ENCODE measurements around the gene SNX19. TPM values are rescaled to one million over a fixed set of nuclear protein-coding genes. Genes with fewer than 3 reads are reported as not detected.

The SNX19 gene
- total and polyA plus RNA-seq, 9 donors: 19.3 to 77.4 (median 45.0) TPM

- Histone ChIP-seq H3K4me3 (no peak overlapping the region), H3K9me3 (no peaks in the 10 kb centered on the region), H3K4me1 (ENCODE audit: insufficient read depth) (no peaks in the 10 kb centered on the region), H3K36me3 (no peaks in the 10 kb centered on the region), H3K27me3 (no peaks in the 10 kb centered on the region), H3K27ac (no peak overlapping the region)
- intact Hi-C loops (cut with DNase I): no loop called here
- no peak for DNase-seq
- no peak for TF ChIP-seq CTCF (IDR thresholded peaks at IDR 0.05)
- no peak for TF ChIP-seq POLR2A (IDR thresholded peaks at IDR 0.05)
These were observed 9.1 kb downstream of the SNX19 start for GRCh38 chr11:130907229-130907628.

GRCh38 chr11:130906616-130907015 is 9.7 kb downstream of the SNX19 start:
- H3K36me3 ChIP-seq: no peaks in the 10 kb centered on the region
- H3K4me3 ChIP-seq: no peak overlapping the region
- DNase-seq: no peak
- no peaks in the 10 kb centered on the region for H3K27me3 ChIP-seq
- H3K27ac ChIP-seq: no peak overlapping the region
- H3K9me3 ChIP-seq: no peaks in the 10 kb centered on the region
- no peak for TF ChIP-seq EP300 (IDR thresholded peaks at IDR 0.05)
- TF ChIP-seq POLR2A (IDR thresholded peaks at IDR 0.05): no peak
- no peak for TF ChIP-seq CTCF (IDR thresholded peaks at IDR 0.05)
- no peaks in the 10 kb centered on the region for H3K4me1 ChIP-seq (ENCODE audit: insufficient read depth)
- intact Hi-C loops (cut with DNase I): no loop called here
- 92 to 98% (median 93%) methylated on average over 2 of the region's 2 CpGs for WGBS, 3 donors

GRCh38 chr11:130905512-130905911 is 10.8 kb downstream of the SNX19 start:
- no peak for TF ChIP-seq POLR2A (IDR thresholded peaks at IDR 0.05)
- no peak for TF ChIP-seq EP300 (IDR thresholded peaks at IDR 0.05)
- no peak for TF ChIP-seq CTCF (IDR thresholded peaks at IDR 0.05)
- no peak for DNase-seq
- Histone ChIP-seq H3K27ac (no peak overlapping the region), H3K9me3 (no peaks in the 10 kb centered on the region), H3K36me3 (no peaks in the 10 kb centered on the region), H3K4me1 (ENCODE audit: insufficient read depth) (no peaks in the 10 kb centered on the region), H3K27me3 (no peaks in the 10 kb centered on the region), H3K4me3 (no peak overlapping the region)
- WGBS, 3 donors: 89 to 95% (median 93%) methylated on average over 3 of the region's 3 CpGs
- intact Hi-C loops (cut with DNase I): no loop called here

- DNase-seq: no peak
- TF ChIP-seq POLR2A (IDR thresholded peaks at IDR 0.05): no peak
- peak in 1 of 3 donors; percentile 13 for TF ChIP-seq CTCF (IDR thresholded peaks at IDR 0.05)
- Histone ChIP-seq H3K27ac (no peak overlapping the region), H3K36me3 (no peaks in the 10 kb centered on the region), H3K4me3 (no peak overlapping the region), H3K9me3 (no peaks in the 10 kb centered on the region), H3K27me3 (no peaks in the 10 kb centered on the region), H3K4me1 (ENCODE audit: insufficient read depth) (no peaks in the 10 kb centered on the region)
- intact Hi-C loops (cut with DNase I): no loop called here
- WGBS, 3 donors: 94 to 100% (median 100%) methylated on average over 1 of the region's 1 CpG
These were observed 11.9 kb downstream of the SNX19 start for GRCh38 chr11:130904380-130904779.

- no peaks in the 10 kb centered on the region for H3K9me3 ChIP-seq
- no peak for TF ChIP-seq CTCF (IDR thresholded peaks at IDR 0.05)
- no peak for TF ChIP-seq POLR2A (IDR thresholded peaks at IDR 0.05)
- TF ChIP-seq EP300 (IDR thresholded peaks at IDR 0.05): no peak
- 50 to 68% (median 54%) methylated on average over 3 of the region's 3 CpGs for WGBS, 3 donors
- H3K27me3 ChIP-seq: no peaks in the 10 kb centered on the region
- no peaks in the 10 kb centered on the region for H3K36me3 ChIP-seq
- no peak overlapping the region for H3K27ac ChIP-seq
- no peak overlapping the region for H3K4me3 ChIP-seq
- intact Hi-C loops (cut with DNase I): no loop called here
- peaks cover 4% of the 10 kb centered on the region for H3K4me1 ChIP-seq (ENCODE audit: insufficient read depth)
- DNase-seq: no peak
These were observed 13.9 kb downstream of the SNX19 start for GRCh38 chr11:130902380-130902779.
